ENCODE measurements around the gene GPR15. TPM values are rescaled to one million over a fixed set of nuclear protein-coding genes. Genes with fewer than 3 reads are reported as not detected.

GPR15 gene
- total RNA-seq, 2 donors from 2014 or later, result not detected

DNA sequence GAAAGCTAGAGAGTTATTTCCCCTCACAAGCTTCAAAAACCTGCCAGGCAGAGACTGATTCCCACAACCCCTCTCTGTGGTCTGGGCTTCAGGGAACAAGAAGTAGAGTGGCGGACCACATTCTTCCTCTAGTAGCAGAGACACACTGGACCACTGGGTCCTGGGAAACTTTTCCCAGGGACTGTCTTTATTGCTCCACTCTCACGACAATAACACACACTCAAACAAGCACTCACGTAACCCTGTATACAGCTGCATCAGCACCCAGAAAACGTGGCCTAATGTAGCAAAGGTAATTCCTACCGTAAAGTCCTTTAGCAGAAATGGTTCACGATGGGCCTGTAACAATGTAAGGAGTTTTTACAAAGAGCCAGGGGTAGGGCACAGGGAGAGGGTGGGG lies 34.1 kb downstream of the GPR15 start:
- TF ChIP-seq, protein P1, sequence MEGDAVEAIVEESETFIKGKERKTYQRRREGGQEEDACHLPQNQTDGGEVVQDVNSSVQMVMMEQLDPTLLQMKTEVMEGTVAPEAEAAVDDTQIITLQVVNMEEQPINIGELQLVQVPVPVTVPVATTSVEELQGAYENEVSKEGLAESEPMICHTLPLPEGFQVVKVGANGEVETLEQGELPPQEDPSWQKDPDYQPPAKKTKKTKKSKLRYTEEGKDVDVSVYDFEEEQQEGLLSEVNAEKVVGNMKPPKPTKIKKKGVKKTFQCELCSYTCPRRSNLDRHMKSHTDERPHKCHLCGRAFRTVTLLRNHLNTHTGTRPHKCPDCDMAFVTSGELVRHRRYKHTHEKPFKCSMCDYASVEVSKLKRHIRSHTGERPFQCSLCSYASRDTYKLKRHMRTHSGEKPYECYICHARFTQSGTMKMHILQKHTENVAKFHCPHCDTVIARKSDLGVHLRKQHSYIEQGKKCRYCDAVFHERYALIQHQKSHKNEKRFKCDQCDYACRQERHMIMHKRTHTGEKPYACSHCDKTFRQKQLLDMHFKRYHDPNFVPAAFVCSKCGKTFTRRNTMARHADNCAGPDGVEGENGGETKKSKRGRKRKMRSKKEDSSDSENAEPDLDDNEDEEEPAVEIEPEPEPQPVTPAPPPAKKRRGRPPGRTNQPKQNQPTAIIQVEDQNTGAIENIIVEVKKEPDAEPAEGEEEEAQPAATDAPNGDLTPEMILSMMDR (IDR thresholded peaks at IDR 0.05), result no peak
- Histone ChIP-seq H3K27me3 (no peaks in the 10 kb centered on the region), H3K36me3 (no peaks in the 10 kb centered on the region), H3K9me3 (no peaks in the 10 kb centered on the region), H3K4me1 (no peaks in the 10 kb centered on the region), H3K27ac (no peak overlapping the region), H3K4me3 (no peak overlapping the region)
- no peak for DNase-seq (ENCODE audit: low spot score)

DNA sequence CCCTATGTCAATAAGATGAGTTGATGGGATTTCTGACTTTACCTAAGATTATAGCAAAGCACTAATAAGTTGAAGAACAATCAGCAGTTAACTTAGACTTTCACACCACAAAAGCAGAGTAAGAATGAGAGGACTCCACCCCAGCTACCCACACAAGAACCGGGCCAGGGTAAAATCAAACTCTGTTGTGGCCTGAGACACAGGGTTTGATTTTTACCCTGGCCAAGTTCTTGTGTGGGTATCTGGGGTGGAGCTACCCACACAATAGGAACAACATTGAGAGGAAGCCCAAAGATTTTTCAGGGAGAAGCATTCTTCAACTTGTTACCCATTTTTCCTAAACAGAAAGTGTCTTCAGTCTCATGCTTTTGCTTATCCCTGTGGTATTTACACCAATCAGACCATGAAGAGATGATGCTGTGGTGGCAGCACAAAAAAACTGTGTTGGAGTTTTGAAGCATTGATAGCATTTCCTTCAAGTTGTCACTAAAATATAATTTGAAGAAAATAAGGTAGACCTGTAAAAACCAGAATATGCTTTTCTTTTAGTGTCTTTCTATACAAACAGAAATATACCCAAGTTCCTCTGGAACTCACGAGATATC lies 36.0 kb downstream of the GPR15 start:
- Histone ChIP-seq H3K27me3 (no peaks in the 10 kb centered on the region), H3K36me3 (no peaks in the 10 kb centered on the region), H3K4me3 (no peak overlapping the region), H3K9me3 (no peaks in the 10 kb centered on the region), H3K4me1 (no peaks in the 10 kb centered on the region), H3K27ac (no peak overlapping the region)
- DNase-seq (ENCODE audit: low spot score), result no peak
- TF ChIP-seq, protein P1 (IDR thresholded peaks at IDR 0.05), result no peak

DNA sequence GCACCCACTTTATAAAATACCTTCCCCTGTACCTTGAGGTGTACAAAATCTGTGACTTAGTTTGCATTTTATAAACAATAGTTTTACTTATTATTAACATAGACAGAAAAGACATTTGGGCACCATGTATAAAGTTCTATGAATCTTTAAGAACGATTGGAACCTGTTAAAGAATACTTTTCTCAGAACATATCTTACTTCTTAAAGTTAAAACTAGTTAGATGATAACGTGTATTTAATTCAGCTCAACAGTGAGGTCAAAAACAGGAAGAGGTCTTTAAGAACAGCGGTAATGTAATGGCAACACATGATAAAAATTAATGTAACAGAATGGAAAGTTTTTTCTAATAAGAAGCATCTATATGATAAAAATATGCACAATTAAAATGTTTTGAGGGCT lies 36.6 kb downstream of the GPR15 start:
- DNase-seq (ENCODE audit: low spot score), result no peak
- Histone ChIP-seq H3K4me1 (no peaks in the 10 kb centered on the region), H3K36me3 (no peaks in the 10 kb centered on the region), H3K27me3 (no peaks in the 10 kb centered on the region), H3K9me3 (no peaks in the 10 kb centered on the region), H3K27ac (no peak overlapping the region), H3K4me3 (no peak overlapping the region)
- TF ChIP-seq, protein P1 (IDR thresholded peaks at IDR 0.05), result no peak

DNA sequence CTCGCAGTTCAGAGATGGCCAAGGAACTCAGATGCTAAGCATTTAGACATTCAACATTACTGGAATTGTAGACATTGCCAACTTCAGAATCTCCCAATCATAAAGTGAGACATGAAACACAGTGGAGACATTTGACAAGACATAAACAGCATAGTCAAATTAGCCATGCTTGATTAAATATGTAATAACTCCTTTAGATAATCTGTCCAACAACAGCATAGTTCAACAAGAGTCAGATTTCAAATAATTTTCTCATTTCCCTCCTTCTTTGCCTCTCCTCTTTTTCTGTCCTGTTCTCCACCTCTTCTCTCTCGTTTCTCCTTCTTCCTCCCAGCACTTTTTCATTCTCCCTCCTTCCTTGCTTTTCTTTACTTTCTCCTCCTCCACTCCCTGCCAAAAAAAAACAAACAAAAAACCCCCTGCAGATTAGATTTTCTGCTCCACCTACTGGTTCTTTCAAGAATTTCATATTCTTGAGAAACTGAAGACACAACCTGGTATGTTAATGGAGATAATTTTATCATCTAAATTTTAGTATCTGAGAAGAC lies 41.5 kb downstream of the GPR15 start:
- DNase-seq (ENCODE audit: low spot score), result no peak
- TF ChIP-seq, protein P1 (IDR thresholded peaks at IDR 0.05), result peak in 1 of 2 donors; percentile 20
- no peaks in the 10 kb centered on the region for H3K4me1 ChIP-seq
- H3K27me3 ChIP-seq, result no peaks in the 10 kb centered on the region
- H3K4me3 ChIP-seq, result no peak overlapping the region
- H3K27ac ChIP-seq, result no peak overlapping the region
- peaks cover 2% of the 10 kb centered on the region for H3K36me3 ChIP-seq
- no peaks in the 10 kb centered on the region for H3K9me3 ChIP-seq

DNA sequence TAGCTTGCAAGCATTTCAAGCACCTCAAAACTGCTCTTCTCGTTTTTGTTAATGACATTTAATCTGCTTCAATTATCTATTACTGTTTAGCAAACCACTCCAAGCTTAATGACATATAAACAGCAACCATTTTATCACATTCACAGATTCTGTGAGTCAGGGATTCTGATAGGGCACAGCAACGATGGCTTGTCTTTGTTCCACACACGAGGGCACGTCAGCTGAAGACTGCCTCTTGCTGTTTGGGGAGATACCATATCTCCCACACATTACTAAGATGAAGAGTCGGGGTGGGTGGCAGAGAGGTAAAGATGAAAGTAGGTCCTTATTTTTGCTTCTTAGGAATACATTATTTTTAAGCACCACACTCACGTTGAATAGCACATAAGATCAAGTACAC lies 42.4 kb downstream of the GPR15 start:
- Histone ChIP-seq H3K36me3 (peaks cover 11% of the 10 kb centered on the region), H3K9me3 (no peaks in the 10 kb centered on the region), H3K4me1 (no peaks in the 10 kb centered on the region), H3K4me3 (no peak overlapping the region), H3K27ac (no peak overlapping the region), H3K27me3 (no peaks in the 10 kb centered on the region)
- TF ChIP-seq, protein P1 (IDR thresholded peaks at IDR 0.05), result no peak
- DNase-seq (ENCODE audit: low spot score), result no peak
